ENCODE data around the gene LAMTOR4. TPM values are rescaled to one million over a fixed set of nuclear protein-coding genes. Genes with fewer than 3 reads are reported as not detected.

Gene LAMTOR4
- total and polyA plus RNA-seq, 7 experiments from 2014 or later, result 132 to 555 (median 192) TPM

GRCh38 chr7:100156331-100157068, 7.8 kb downstream of the LAMTOR4 start:
- Histone ChIP-seq H3K9me3 (ENCODE audit: control insufficient read depth in 2 of 3, low read length in 3 of 3) (no peaks in the 10 kb centered on the region), H3K27ac (ENCODE audit: low read depth, low read length) (peak overlapping the region; percentile 88), H3K36me3 (ENCODE audit: control insufficient read depth in 2 of 3, insufficient read depth in 3 of 3, low read length in 3 of 3) (peaks cover 0 to 53% (median 16%) of the 10 kb centered on the region in 3 experiments), H3K27me3 (ENCODE audit: control insufficient read depth in 2 of 2, insufficient read depth in 2 of 2, low read length in 2 of 2) (no peaks in the 10 kb centered on the region), H3K4me1 (ENCODE audit: control insufficient read depth in 2 of 2, insufficient read depth in 2 of 2, low read length in 2 of 2) (peaks cover 7 to 33% of the 10 kb centered on the region in 2 donors), H3K4me3 (ENCODE audit: low read length) (no peak overlapping the region)
- Mint-ChIP-seq H3K9me3 (no peaks in the 10 kb centered on the region), H3K27ac (peak overlapping the region; percentile 57 to 92 (median 86)), H3K27me3 (no peaks in the 10 kb centered on the region), H3K4me3 (peak overlapping the region; percentile 83 to 93 (median 87)), H3K4me1 (peaks cover 45 to 82% (median 69%) of the 10 kb centered on the region in 7 donors), H3K36me3 (peaks cover 0 to 24% (median 9%) of the 10 kb centered on the region in 5 donors)
- ChIA-PET CTCF (interaction anchor here (1.5 to 4.8 kb wide), 4 partner anchors 8 to 61 kb away, joined by 4 to 16 read pairs (median 6); partner anchors contain the start of genes GAL3ST4, GPC2, LAMTOR4 and STAG3), POLR2A (interaction anchor here (1.0 to 23.1 kb wide), 9 partner anchors 6 to 59 kb away, joined by 3 to 383 read pairs (median 7); partner anchors contain the start of genes GAL3ST4, GPC2, LAMTOR4 and STAG3)
- intact Hi-C loops (cut with micrococcal nuclease), result no loop called here
- DNase-seq (peak in 2 of 9 donors; percentile 19 to 40), ATAC-seq (peak; percentile 38)

GRCh38 chr7:100157069-100157333, 8.3 kb downstream of the LAMTOR4 start:
- no peaks in the 10 kb centered on the region for H3K27me3 ChIP-seq (ENCODE audit: control insufficient read depth in 2 of 2, insufficient read depth in 2 of 2, low read length in 2 of 2)
- DNase-seq (no peak), ATAC-seq (no peak)
- H3K4me1 ChIP-seq (ENCODE audit: control insufficient read depth in 2 of 2, insufficient read depth in 2 of 2, low read length in 2 of 2), result peaks cover 7 to 32% of the 10 kb centered on the region in 2 donors
- peaks cover 0 to 24% (median 9%) of the 10 kb centered on the region in 5 donors for H3K36me3 Mint-ChIP-seq
- H3K4me3 ChIP-seq (ENCODE audit: low read length), result peak overlapping the region; percentile 79
- no peaks in the 10 kb centered on the region for H3K9me3 ChIP-seq (ENCODE audit: control insufficient read depth in 2 of 3, low read length in 3 of 3)
- H3K27ac Mint-ChIP-seq, result peak overlapping the region; percentile 57 to 92 (median 86)
- H3K9me3 Mint-ChIP-seq, result no peaks in the 10 kb centered on the region
- peak overlapping the region; percentile 88 for H3K27ac ChIP-seq (ENCODE audit: low read depth, low read length)
- CTCF ChIA-PET, result interaction anchor here (1.5 to 4.8 kb wide), 4 partner anchors 9 to 61 kb away, joined by 4 to 16 read pairs (median 6); partner anchors contain the start of genes GAL3ST4, GPC2, LAMTOR4 and STAG3
- peak overlapping the region; percentile 83 to 93 (median 87) for H3K4me3 Mint-ChIP-seq
- no peaks in the 10 kb centered on the region for H3K27me3 Mint-ChIP-seq
- H3K36me3 ChIP-seq (ENCODE audit: control insufficient read depth in 2 of 3, insufficient read depth in 3 of 3, low read length in 3 of 3), result peaks cover 0 to 48% (median 16%) of the 10 kb centered on the region in 3 experiments
- intact Hi-C loops (cut with micrococcal nuclease), result no loop called here
- POLR2A ChIA-PET, result interaction anchor here (1.0 to 23.1 kb wide), 11 partner anchors 6 to 58 kb away, joined by 3 to 383 read pairs (median 5); partner anchors contain the start of genes GAL3ST4, GPC2, LAMTOR4 and STAG3
- H3K4me1 Mint-ChIP-seq, result peaks cover 43 to 82% (median 70%) of the 10 kb centered on the region in 7 donors

- ATAC-seq, result peak; percentile 2
- H3K27me3 Mint-ChIP-seq, result no peaks in the 10 kb centered on the region
- Histone ChIP-seq H3K36me3 (ENCODE audit: control insufficient read depth in 2 of 3, insufficient read depth in 3 of 3, low read length in 3 of 3) (peaks cover 0 to 48% (median 14%) of the 10 kb centered on the region in 3 experiments), H3K4me3 (ENCODE audit: low read length) (peak overlapping the region; percentile 79), H3K9me3 (ENCODE audit: control insufficient read depth in 2 of 3, low read length in 3 of 3) (no peaks in the 10 kb centered on the region), H3K27ac (ENCODE audit: low read depth, low read length) (peak overlapping the region; percentile 88), H3K4me1 (ENCODE audit: control insufficient read depth in 2 of 2, insufficient read depth in 2 of 2, low read length in 2 of 2) (peaks cover 7 to 26% of the 10 kb centered on the region in 2 donors), H3K27me3 (ENCODE audit: control insufficient read depth in 2 of 2, insufficient read depth in 2 of 2, low read length in 2 of 2) (no peaks in the 10 kb centered on the region)
- H3K27ac Mint-ChIP-seq, result peak overlapping the region; percentile 68 to 92 (median 86)
- ChIA-PET CTCF (interaction anchor here (0.6 to 4.8 kb wide), 6 partner anchors 9 to 186 kb away, joined by 3 to 16 read pairs (median 4); partner anchors contain the start of genes GAL3ST4, GPC2, LAMTOR4 and STAG3), POLR2A (interaction anchor here (0.6 to 23.1 kb wide), 13 partner anchors 6 to 169 kb away, joined by 3 to 383 read pairs (median 5); partner anchors contain the start of genes GAL3ST4, GPC2, LAMTOR4 and STAG3)
- H3K4me3 Mint-ChIP-seq, result peak overlapping the region; percentile 83 to 93 (median 87)
- peaks cover 0 to 18% (median 7%) of the 10 kb centered on the region in 5 donors for H3K36me3 Mint-ChIP-seq
- no peaks in the 10 kb centered on the region for H3K9me3 Mint-ChIP-seq
- intact Hi-C loops (cut with micrococcal nuclease), result loop anchor here (1.0 to 2.0 kb wide), 4 partner anchors 9 to 51 kb away; partner anchors contain the start of genes GPC2 (in 2 of the 2), LAMTOR4 (in 2 of the 2) and STAG3 (in 2 of the 2)
- no peak for DNase-seq
- H3K4me1 Mint-ChIP-seq, result peaks cover 38 to 81% (median 66%) of the 10 kb centered on the region in 7 donors
Measured at GRCh38 chr7:100157334-100158228, 8.9 kb downstream of the LAMTOR4 start.

- Mint-ChIP-seq H3K27ac (peak within 1 kb of the TSS; percentile 77 to 98 (median 89)), H3K4me3 (peak within 1 kb of the TSS; percentile 83 to 93 (median 88)), H3K9me3 (no peaks in the 10 kb centered on the region), H3K36me3 (peaks cover 0 to 16% (median 5%) of the 10 kb centered on the region in 5 donors), H3K4me1 (peaks cover 39 to 81% (median 66%) of the 10 kb centered on the region in 7 donors), H3K27me3 (no peaks in the 10 kb centered on the region)
- peak within 1 kb of the TSS; percentile 88 for H3K27ac ChIP-seq (ENCODE audit: low read depth, low read length)
- H3K4me1 ChIP-seq (ENCODE audit: control insufficient read depth in 2 of 2, insufficient read depth in 2 of 2, low read length in 2 of 2), result peaks cover 13 to 35% of the 10 kb centered on the region in 2 donors
- intact Hi-C loops (cut with micrococcal nuclease), result loop anchor here (1.0 to 2.0 kb wide), 4 partner anchors 8 to 50 kb away; partner anchors contain the start of genes GPC2 (in 2 of the 2), LAMTOR4 (in 2 of the 2) and STAG3 (in 2 of the 2)
- CTCF ChIA-PET, result interaction anchor here (0.6 to 4.8 kb wide), 5 partner anchors 9 to 185 kb away, joined by 3 to 16 read pairs (median 4); partner anchors contain the start of genes GAL3ST4 and LAMTOR4
- POLR2A ChIA-PET, result interaction anchor here (0.6 to 23.1 kb wide), 12 partner anchors 5 to 609 kb away, joined by 3 to 383 read pairs (median 6); partner anchors contain the start of genes GAL3ST4, GPC2, LAMTOR4 and STAG3
- ATAC-seq, result peak; percentile 93
- no peaks in the 10 kb centered on the region for H3K27me3 ChIP-seq (ENCODE audit: control insufficient read depth in 2 of 2, insufficient read depth in 2 of 2, low read length in 2 of 2)
- peak within 1 kb of the TSS; percentile 79 for H3K4me3 ChIP-seq (ENCODE audit: low read length)
- peak; percentile 79 to 95 (median 88) for DNase-seq
- H3K36me3 ChIP-seq (ENCODE audit: control insufficient read depth in 2 of 3, insufficient read depth in 3 of 3, low read length in 3 of 3), result peaks cover 0 to 40% (median 7%) of the 10 kb centered on the region in 3 experiments
- H3K9me3 ChIP-seq (ENCODE audit: control insufficient read depth in 2 of 3, low read length in 3 of 3), result no peaks in the 10 kb centered on the region
Measured at GRCh38 chr7:100158229-100159098, 9.7 kb downstream of the LAMTOR4 start, which contains the start of gene TRAPPC14. TSS of gene TRAPPC14 (minus strand) at chr7:100158723. CDS start at chr7:100158499, 224 bp downstream.

GRCh38 chr7:100159099-100159623, 10.4 kb downstream of the LAMTOR4 start:
- Mint-ChIP-seq H3K4me3 (peak overlapping the region; percentile 81 to 90 (median 84)), H3K36me3 (peaks cover 0 to 16% (median 5%) of the 10 kb centered on the region in 5 donors), H3K27me3 (no peaks in the 10 kb centered on the region), H3K9me3 (no peaks in the 10 kb centered on the region), H3K4me1 (peaks cover 34 to 81% (median 67%) of the 10 kb centered on the region in 7 donors), H3K27ac (peak overlapping the region; percentile 57 to 98 (median 86))
- Histone ChIP-seq H3K36me3 (ENCODE audit: control insufficient read depth in 2 of 3, insufficient read depth in 3 of 3, low read length in 3 of 3) (peaks cover 0 to 33% (median 6%) of the 10 kb centered on the region in 3 experiments), H3K4me3 (ENCODE audit: low read length) (peak overlapping the region; percentile 79), H3K9me3 (ENCODE audit: control insufficient read depth in 2 of 3, low read length in 3 of 3) (no peaks in the 10 kb centered on the region), H3K27ac (ENCODE audit: low read depth, low read length) (peak overlapping the region; percentile 88), H3K27me3 (ENCODE audit: control insufficient read depth in 2 of 2, insufficient read depth in 2 of 2, low read length in 2 of 2) (no peaks in the 10 kb centered on the region), H3K4me1 (ENCODE audit: control insufficient read depth in 2 of 2, insufficient read depth in 2 of 2, low read length in 2 of 2) (peaks cover 13 to 42% of the 10 kb centered on the region in 2 donors)
- DNase-seq (no peak), ATAC-seq (no peak)
- POLR2A ChIA-PET, result interaction anchor here (0.6 to 23.1 kb wide), 6 partner anchors 4 to 609 kb away, joined by 3 to 383 read pairs (median 165); partner anchors contain the start of genes GAL3ST4, GPC2, LAMTOR4 and STAG3
- CTCF ChIA-PET, result interaction anchor here (1.2 to 4.8 kb wide), 4 partner anchors 8 to 59 kb away, joined by 3 to 16 read pairs (median 5); partner anchors contain the start of genes GAL3ST4 and LAMTOR4
- intact Hi-C loops (cut with micrococcal nuclease), result loop anchor here in 1 of 2 donors (2.0 kb wide), 1 partner anchor 50 kb away; no protein-coding TSS in a partner anchor
